ENCODE measurements around the gene GALNT8. TPM values are rescaled to one million over a fixed set of nuclear protein-coding genes. Genes with fewer than 3 reads are reported as not detected.

GALNT8 gene
- total RNA-seq, 1 donor from 2014 or later = 2.0 TPM

GRCh38 chr12:4806439-4807115 lies 86.4 kb downstream of the GALNT8 start:
- no peaks in the 10 kb centered on the region for H3K27me3 ChIP-seq
- H3K36me3 ChIP-seq = no peaks in the 10 kb centered on the region
- peaks cover 11% of the 10 kb centered on the region for H3K4me1 ChIP-seq
- H3K27ac ChIP-seq = no peak overlapping the region
- TF ChIP-seq CTCF (IDR thresholded peaks at IDR 0.05) (no peak), POLR2AphosphoS5 (IDR thresholded peaks at IDR 0.05; ENCODE audit: insufficient read depth in 1 of 2, low read depth in 1 of 2) (no peak), POLR2A (IDR thresholded peaks at IDR 0.05) (no peak)
- H3K4me3 ChIP-seq = no peak overlapping the region
- H3K9me3 ChIP-seq = no peaks in the 10 kb centered on the region
- DNase-seq (ENCODE audit: extremely low spot score in 2 of 2) = no peak
- intact Hi-C loops (cut with DNase I) = no loop called here

GRCh38 chr12:4807116-4807783 lies 87.0 kb downstream of the GALNT8 start:
- Histone ChIP-seq H3K27me3 (no peaks in the 10 kb centered on the region), H3K9me3 (no peaks in the 10 kb centered on the region), H3K36me3 (no peaks in the 10 kb centered on the region), H3K4me3 (no peak overlapping the region), H3K27ac (no peak overlapping the region), H3K4me1 (peaks cover 11% of the 10 kb centered on the region)
- no peak for TF ChIP-seq POLR2AphosphoS5 (IDR thresholded peaks at IDR 0.05; ENCODE audit: insufficient read depth in 1 of 2, low read depth in 1 of 2)
- no peak for TF ChIP-seq POLR2A (IDR thresholded peaks at IDR 0.05)
- no peak for TF ChIP-seq CTCF (IDR thresholded peaks at IDR 0.05)
- DNase-seq (ENCODE audit: extremely low spot score in 2 of 2) = no peak
- intact Hi-C loops (cut with DNase I) = no loop called here

GRCh38 chr12:4807813-4808212 lies 87.6 kb downstream of the GALNT8 start:
- no peaks in the 10 kb centered on the region for H3K36me3 ChIP-seq
- TF ChIP-seq POLR2A (IDR thresholded peaks at IDR 0.05) = no peak
- TF ChIP-seq CTCF (IDR thresholded peaks at IDR 0.05) = no peak
- TF ChIP-seq POLR2AphosphoS5 (IDR thresholded peaks at IDR 0.05; ENCODE audit: insufficient read depth in 1 of 2, low read depth in 1 of 2) = no peak
- intact Hi-C loops (cut with DNase I) = no loop called here
- H3K27me3 ChIP-seq = no peaks in the 10 kb centered on the region
- no peak overlapping the region for H3K27ac ChIP-seq
- no peak overlapping the region for H3K4me3 ChIP-seq
- H3K9me3 ChIP-seq = no peaks in the 10 kb centered on the region
- H3K4me1 ChIP-seq = peaks cover 11% of the 10 kb centered on the region
- no peak for DNase-seq (ENCODE audit: extremely low spot score in 2 of 2)

GRCh38 chr12:4809013-4809448 lies 88.8 kb downstream of the GALNT8 start:
- no peaks in the 10 kb centered on the region for H3K27me3 ChIP-seq
- no peaks in the 10 kb centered on the region for H3K36me3 ChIP-seq
- peak overlapping the region; percentile 30 to 40 for H3K4me3 ChIP-seq
- TF ChIP-seq POLR2A (IDR thresholded peaks at IDR 0.05) = no peak
- TF ChIP-seq POLR2AphosphoS5 (IDR thresholded peaks at IDR 0.05; ENCODE audit: insufficient read depth in 1 of 2, low read depth in 1 of 2) = no peak
- no peak for TF ChIP-seq CTCF (IDR thresholded peaks at IDR 0.05)
- H3K27ac ChIP-seq = no peak overlapping the region
- peaks cover 11% of the 10 kb centered on the region for H3K4me1 ChIP-seq
- DNase-seq (ENCODE audit: extremely low spot score in 2 of 2) = no peak
- H3K9me3 ChIP-seq = no peaks in the 10 kb centered on the region
- intact Hi-C loops (cut with DNase I) = no loop called here
